SK-N-SH (cell line): ENCODE measurements around the gene DDAH2.

Experiments
- MXI1 ChIP-seq: IDR thresholded peaks from 2 replicates; pipeline ENCODE4 v1.6.1; 2012; ENCODE audit warnings: mild to moderate bottlenecking, low read depth, low read length, improper control_type of control experiment
- POLR2AphosphoS5 ChIP-seq: IDR thresholded peaks from 2 replicates; pipeline ENCODE4 v1.6.1; 2012; ENCODE audit warnings: low read depth, low read length
- RFX5 ChIP-seq: IDR thresholded peaks from 2 replicates; pipeline ENCODE4 v1.6.1; 2012; ENCODE audit warnings: mild to moderate bottlenecking, improper control_type of control experiment, low read length
- TF ChIP-seq, protein P1 (sequence below): fragments of 200-600 bp; sonication (generic); IDR thresholded peaks from 2 replicates; pipeline ENCODE4 v1.6.1; 2017; ENCODE audit warnings: antibody characterized with exemption, mild to moderate bottlenecking, moderate library complexity

DNA sequence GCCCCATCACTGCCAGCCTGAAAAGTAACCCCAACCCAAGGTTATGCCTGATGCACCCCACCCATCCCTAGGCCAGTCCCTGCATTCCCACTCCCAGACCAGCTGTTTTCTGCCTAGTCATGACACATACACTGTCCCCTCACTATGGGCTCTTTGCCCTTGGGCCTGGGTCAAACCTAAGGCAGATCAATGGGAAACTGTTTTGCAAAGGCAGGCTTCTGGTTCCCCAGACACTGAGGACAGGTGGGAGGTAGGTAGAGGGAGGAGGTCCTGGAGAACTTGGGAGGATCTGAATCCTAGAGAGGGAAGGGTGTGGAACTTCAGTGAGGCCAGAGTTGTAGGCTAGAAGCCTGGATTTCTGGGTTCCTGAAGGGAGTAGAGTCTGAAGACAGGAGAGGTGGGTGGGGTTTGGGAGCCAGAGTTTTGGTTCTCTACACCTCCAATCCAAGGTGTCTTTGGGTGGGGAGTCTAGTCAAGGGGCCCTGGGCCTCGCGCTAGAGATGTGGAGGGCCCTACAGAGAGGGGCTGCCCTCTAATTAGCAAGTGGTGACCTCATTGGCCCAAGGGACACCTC, 5.2 kb upstream of the DDAH2 start:
- TF ChIP-seq, protein P1, sequence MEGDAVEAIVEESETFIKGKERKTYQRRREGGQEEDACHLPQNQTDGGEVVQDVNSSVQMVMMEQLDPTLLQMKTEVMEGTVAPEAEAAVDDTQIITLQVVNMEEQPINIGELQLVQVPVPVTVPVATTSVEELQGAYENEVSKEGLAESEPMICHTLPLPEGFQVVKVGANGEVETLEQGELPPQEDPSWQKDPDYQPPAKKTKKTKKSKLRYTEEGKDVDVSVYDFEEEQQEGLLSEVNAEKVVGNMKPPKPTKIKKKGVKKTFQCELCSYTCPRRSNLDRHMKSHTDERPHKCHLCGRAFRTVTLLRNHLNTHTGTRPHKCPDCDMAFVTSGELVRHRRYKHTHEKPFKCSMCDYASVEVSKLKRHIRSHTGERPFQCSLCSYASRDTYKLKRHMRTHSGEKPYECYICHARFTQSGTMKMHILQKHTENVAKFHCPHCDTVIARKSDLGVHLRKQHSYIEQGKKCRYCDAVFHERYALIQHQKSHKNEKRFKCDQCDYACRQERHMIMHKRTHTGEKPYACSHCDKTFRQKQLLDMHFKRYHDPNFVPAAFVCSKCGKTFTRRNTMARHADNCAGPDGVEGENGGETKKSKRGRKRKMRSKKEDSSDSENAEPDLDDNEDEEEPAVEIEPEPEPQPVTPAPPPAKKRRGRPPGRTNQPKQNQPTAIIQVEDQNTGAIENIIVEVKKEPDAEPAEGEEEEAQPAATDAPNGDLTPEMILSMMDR: no peak
- TF ChIP-seq MXI1 (no peak), POLR2AphosphoS5 (no peak), RFX5 (no peak)
